NB4 (cell line): ENCODE measurements around the gene TNKS2.

ENCODE experiments used
- MYC ChIP-seq: IDR thresholded peaks from 2 replicates; pipeline ENCODE4 v1.6.1; 2011; ENCODE audit warnings: low read depth, low read length
- POLR2A ChIP-seq: IDR thresholded peaks from 2 replicates; pipeline ENCODE4 v1.6.1; 2011; ENCODE audit warnings: mild to moderate bottlenecking; ENCODE audit not compliant: insufficient read length; ENCODE audit errors: extremely low read depth
- TF ChIP-seq, protein P1 (sequence below): IDR thresholded peaks from one replicate; pipeline ENCODE4 v1.5.1; 2012; ENCODE audit warnings: low read depth, low read length
- TF ChIP-seq, protein P2 (sequence below): IDR thresholded peaks from 2 replicates; pipeline ENCODE4 v1.6.1; 2011; ENCODE audit warnings: low read depth, low read length

DNA sequence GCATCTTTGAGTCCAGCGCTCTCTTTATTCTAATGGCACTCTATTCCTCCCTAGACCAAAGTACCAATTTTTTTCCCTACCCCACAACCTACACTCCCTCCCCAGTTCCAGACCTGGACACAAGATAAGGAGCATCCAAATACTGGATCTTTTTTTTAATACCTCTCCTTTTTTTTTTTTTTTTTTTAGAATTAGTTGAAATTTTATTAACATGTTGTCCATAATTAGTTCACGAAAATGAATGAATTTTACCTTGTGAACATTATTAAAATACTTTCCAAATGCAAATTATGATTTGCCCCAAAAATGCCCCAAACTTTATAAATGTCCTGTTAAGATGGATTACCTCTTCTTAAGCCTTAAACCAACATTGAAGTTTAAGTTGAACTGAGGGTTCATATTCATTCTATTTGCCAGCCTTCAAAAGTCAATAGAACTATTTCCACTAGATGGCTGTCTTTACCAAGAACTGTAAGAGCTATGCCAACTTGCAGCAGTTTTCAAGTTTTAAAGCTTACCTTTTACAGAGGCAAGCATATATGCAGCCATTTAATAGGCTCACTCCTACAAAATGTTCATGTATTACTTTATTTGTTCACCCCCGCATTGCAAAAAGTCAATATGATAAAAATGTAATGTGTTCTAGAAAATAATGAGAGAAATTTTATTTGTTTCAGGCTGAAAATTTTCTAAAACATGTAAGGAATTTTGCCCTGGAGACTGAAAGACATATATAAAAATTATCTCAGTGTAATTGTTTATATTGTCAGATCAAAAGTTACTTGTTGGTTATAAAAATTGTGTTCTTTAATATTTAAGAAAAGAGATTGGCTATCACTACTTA, 39.7 kb upstream of the TNKS2 start:
- TF ChIP-seq, protein P1, sequence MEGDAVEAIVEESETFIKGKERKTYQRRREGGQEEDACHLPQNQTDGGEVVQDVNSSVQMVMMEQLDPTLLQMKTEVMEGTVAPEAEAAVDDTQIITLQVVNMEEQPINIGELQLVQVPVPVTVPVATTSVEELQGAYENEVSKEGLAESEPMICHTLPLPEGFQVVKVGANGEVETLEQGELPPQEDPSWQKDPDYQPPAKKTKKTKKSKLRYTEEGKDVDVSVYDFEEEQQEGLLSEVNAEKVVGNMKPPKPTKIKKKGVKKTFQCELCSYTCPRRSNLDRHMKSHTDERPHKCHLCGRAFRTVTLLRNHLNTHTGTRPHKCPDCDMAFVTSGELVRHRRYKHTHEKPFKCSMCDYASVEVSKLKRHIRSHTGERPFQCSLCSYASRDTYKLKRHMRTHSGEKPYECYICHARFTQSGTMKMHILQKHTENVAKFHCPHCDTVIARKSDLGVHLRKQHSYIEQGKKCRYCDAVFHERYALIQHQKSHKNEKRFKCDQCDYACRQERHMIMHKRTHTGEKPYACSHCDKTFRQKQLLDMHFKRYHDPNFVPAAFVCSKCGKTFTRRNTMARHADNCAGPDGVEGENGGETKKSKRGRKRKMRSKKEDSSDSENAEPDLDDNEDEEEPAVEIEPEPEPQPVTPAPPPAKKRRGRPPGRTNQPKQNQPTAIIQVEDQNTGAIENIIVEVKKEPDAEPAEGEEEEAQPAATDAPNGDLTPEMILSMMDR: peak; percentile 54
- TF ChIP-seq POLR2A (no peak), MYC (peak; percentile 38; the same call in 1 of the 2 replicates)
- TF ChIP-seq, protein P2, sequence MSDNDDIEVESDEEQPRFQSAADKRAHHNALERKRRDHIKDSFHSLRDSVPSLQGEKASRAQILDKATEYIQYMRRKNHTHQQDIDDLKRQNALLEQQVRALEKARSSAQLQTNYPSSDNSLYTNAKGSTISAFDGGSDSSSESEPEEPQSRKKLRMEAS: no peak
